Mesodermal cell (in vitro differentiated cells): Measurements from ENCODE around the gene AGRN.
"Not testable (repeated sequence)": the region's sequence is repeated elsewhere in the genome, so short reads cannot be mapped to it uniquely, and the experiment has no call there.

Experiments used
- H3K27ac ChIP-seq: 2 replicates; pipeline ENCODE4 v1.7.0; 2013; ENCODE audit warnings: mild to moderate bottlenecking, low read depth, low read length, moderate library complexity; ENCODE audit not compliant: severe bottlenecking
- H3K36me3 ChIP-seq: 2 replicates; pipeline ENCODE4 v1.7.1; 2013; ENCODE audit warnings: mild to moderate bottlenecking, low read length, moderate library complexity; ENCODE audit not compliant: control insufficient read depth, insufficient read depth
- H3K4me1 ChIP-seq: one replicate; pipeline ENCODE4 v1.7.1; 2013; ENCODE audit warnings: mild to moderate bottlenecking, low read length; ENCODE audit not compliant: insufficient read depth, control insufficient read depth, poor library complexity, severe bottlenecking
- H3K4me3 ChIP-seq: 2 replicates; pipeline ENCODE4 v1.7.0; 2013; ENCODE audit warnings: low read length, control low read depth, mild to moderate bottlenecking; ENCODE audit not compliant: insufficient read depth, poor library complexity, severe bottlenecking; ENCODE audit errors: extremely low read depth
- H3K9me3 ChIP-seq: 2 replicates; pipeline ENCODE4 v1.7.1; 2013; ENCODE audit warnings: mild to moderate bottlenecking, low read length, moderate library complexity; ENCODE audit not compliant: control insufficient read depth
- WGBS, 2 experiments: methylation state at CpG; one replicate each; pipeline ENCODE4 v1.1.5; 2013; ENCODE audit warnings: missing lambda C conversion rate in 2 of 2; ENCODE audit not compliant: insufficient coverage in 2 of 2; 5-methylcytosine and 5-hydroxymethylcytosine counted together

The AGRN gene

DNA sequence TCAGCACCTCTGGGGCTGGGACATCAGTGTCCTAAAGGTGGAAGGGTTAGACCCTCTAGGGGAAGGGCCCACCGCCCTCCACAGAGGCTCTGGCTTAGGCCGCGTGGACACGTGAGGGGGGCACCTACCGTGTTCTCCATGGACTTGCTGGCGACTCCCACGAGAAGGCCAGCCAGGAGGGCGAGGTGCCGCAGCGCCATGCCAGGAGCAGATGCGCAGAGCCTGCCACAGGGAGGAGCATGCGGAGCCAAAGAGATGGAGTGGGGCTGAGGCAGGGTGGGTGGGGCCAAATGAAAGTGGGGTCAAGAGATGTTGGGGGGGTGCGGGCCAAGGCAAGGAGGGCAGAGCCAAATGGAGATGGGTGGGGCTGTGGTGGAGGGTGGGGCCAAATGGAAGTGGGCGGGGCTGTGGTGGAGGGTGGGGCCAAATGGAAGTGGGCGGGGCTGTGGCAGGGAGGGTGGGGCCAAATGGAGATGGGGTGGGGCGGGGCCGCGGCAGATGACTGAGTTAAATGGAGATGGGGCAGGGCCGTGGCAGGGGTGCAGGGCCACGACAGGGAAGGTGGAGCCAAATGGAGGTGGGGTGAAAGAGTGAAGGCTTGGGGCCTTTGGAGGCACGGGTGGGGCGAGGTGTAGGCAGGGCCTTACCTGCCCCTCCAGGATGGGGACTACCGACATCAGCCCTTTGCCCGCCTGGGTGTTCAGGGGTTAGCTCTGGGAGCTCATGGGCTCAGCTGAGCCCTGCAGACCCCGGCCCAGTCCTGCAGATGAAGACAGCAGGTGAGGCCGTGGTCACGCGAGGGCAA is 71.6 kb downstream of the AGRN start:
- Histone ChIP-seq H3K9me3 (peaks cover 5% of the 10 kb centered on the region), H3K4me1 (no peaks in the 10 kb centered on the region), H3K36me3 (peaks cover 10% of the 10 kb centered on the region), H3K4me3 (no peak overlapping the region), H3K27ac (no peak overlapping the region)
- WGBS, 2 experiments: 95% methylated on average over 25 to 26 of the region's 28 CpGs

DNA sequence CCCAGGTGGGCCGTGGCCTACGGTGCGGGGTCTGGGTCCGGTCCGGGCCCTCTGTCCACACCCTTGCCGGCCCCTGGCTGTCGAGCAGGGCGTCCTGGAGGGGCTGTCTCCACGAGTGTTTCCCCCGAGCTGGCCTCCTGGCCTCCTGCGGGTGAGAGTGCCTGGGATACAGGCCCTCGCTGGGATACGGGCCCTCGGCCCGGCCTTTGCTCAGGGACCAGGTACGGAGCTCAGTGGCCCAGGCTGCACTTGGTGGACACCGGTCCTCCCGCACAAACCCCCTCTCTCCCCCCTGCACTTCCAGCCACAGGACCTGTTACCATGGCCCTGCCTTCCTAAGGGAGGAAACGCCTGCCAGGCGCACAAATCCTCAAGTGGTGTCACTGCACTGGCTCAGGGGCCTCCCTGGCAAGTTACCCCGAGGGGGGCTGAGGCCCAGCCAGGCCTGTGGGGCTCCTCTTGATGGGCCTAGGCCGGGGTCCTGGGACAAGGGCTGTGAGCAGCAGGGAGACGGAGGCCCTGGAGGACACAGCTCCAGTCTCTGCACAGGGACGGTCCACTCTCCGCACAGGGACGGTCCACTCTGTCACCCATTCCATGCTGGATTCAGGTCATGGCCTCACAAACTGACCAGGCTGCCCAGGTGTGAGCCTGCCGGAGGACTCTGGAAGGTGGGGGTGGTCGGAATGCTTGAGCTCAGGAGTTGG is 72.4 kb downstream of the AGRN start:
- Histone ChIP-seq H3K4me3 (no peak overlapping the region), H3K27ac (no peak overlapping the region), H3K4me1 (no peaks in the 10 kb centered on the region), H3K36me3 (peaks cover 10% of the 10 kb centered on the region), H3K9me3 (peaks cover 5% of the 10 kb centered on the region)
- WGBS, 2 experiments: 97% methylated on average over 20 to 28 of the region's 28 CpGs

DNA sequence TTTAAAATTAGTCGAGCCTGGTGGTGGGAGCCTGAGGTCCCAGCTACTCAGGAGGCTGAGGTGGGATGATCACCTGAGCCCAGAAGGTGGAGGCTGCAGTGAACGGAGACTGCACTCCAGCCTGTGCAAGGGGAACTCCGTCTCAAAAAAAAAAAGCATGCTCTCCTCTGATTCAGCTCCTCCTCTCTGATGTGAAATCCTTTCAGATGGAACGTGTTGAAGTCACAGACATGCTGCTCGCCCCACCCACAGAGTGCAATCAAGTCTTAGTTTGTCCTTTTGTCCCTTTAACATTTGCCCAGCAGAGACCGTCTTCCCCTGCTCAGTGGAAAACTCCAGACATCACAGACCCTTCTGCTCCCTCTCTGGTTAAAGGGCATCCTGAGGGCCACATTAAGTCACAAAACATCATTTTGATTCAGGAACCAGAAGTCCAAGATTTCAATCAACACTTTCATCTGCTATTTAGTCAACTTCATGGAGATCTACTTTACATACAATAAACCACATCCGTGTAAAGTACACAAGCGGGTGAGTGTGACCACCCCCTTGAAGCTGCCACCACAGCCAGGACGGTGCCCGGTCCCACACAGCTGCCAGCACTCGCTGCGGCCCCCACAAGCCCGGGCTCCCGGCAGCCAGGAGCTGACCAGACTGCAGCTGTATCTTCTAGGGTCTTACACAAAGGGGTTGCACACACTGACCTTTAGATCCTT is 73.1 kb downstream of the AGRN start:
- Histone ChIP-seq H3K4me1 (no peaks in the 10 kb centered on the region), H3K9me3 (peaks cover 5% of the 10 kb centered on the region), H3K27ac (no peak overlapping the region), H3K36me3 (peaks cover 10% of the 10 kb centered on the region), H3K4me3 (no peak overlapping the region)
- 93% methylated on average over 14 of the region's 14 CpGs for WGBS, 2 experiments

- Histone ChIP-seq H3K4me3 (no peak overlapping the region), H3K36me3 (peaks cover 10% of the 10 kb centered on the region), H3K27ac (no peak overlapping the region), H3K4me1 (no peaks in the 10 kb centered on the region), H3K9me3 (peaks cover 5% of the 10 kb centered on the region)
- WGBS, 2 experiments: 95 to 100% methylated on average over 10 of the region's 10 CpGs
Measured at GRCh38 chr1:1093610-1093943, 73.7 kb downstream of the AGRN start.

DNA sequence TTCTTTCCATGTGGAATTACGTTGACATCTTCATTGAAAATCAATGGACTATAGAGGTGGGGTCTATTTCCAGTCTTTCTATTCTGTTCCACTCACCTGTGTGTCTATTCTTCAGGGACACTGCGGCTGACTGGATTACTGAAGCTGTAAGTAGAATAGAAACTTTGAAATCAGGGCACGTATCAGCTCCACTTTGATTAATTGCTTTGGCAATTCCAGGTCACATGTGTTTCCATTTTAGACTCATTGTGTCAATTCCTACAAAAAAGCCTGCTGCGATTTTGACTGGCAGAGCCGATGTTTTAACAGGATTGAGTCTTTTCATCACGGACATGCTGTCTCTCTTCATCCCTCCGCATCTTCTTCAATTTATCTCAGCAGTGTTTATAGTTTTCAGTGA is 75.1 kb downstream of the AGRN start:
- Histone ChIP-seq H3K4me1 (no peaks in the 10 kb centered on the region), H3K9me3 (peaks cover 9% of the 10 kb centered on the region), H3K36me3 (peaks cover 7% of the 10 kb centered on the region), H3K27ac (no peak overlapping the region), H3K4me3 (no peak overlapping the region)
- WGBS, 2 experiments: 94 to 98% methylated on average over 4 to 5 of the region's 7 CpGs

- not testable (repeated sequence) for H3K4me1 ChIP-seq, H3K9me3 ChIP-seq
- 87 to 100% methylated on average over 2 to 4 of the region's 5 CpGs for WGBS, 2 experiments
Measured at GRCh38 chr1:1096136-1096535, 76.2 kb downstream of the AGRN start.

DNA sequence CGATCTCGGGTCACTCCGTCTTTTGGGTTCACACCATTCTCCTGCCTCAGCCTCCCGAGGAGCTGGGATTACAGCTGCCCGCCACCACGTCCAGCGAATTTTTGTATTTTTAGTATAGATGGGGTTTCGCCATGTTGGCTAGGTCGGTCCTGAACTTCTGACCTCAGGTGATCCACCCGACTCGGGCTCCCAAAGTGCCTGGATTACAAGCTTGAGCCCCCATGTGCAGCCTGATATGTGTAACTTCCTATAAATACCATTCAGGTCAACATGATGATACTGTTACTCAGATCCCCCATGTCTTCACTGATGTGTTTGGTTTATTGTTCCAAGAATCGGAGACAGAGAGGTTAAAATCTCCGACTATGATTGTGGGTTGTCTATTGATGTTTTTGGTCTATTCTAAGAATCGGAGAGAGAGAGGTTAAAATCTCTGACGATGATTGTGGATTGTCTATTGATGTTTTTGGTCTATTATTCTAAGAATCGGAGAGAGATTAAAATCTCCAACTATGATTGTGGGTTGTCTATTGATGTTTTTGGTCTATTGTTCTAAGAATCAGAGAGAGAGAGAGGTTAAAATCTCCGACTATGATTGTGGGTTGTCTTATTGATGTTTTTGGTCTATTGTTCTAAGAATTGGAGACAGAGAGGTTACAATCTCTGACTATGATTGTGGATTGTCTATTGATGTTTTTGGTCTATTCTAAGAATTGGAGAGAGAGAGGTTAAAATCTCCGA is 78.9 kb downstream of the AGRN start:
- no peaks in the 10 kb centered on the region for H3K4me1 ChIP-seq
- H3K36me3 ChIP-seq: no peaks in the 10 kb centered on the region
- no peak overlapping the region for H3K4me3 ChIP-seq
- no peak overlapping the region for H3K27ac ChIP-seq
- WGBS, 2 experiments: 85 to 96% methylated on average over 8 to 13 of the region's 18 CpGs
- H3K9me3 ChIP-seq: peaks cover 9% of the 10 kb centered on the region

More at GRCh38 chr1:1096136-1096535, 76.2 kb downstream of the AGRN start:
- H3K27ac ChIP-seq, H3K4me3 ChIP-seq, H3K36me3 ChIP-seq: not testable (repeated sequence)

- H3K4me1 ChIP-seq: no peaks in the 10 kb centered on the region
- 88 to 97% methylated on average over 2 to 3 of the region's 4 CpGs for WGBS, 2 experiments
- H3K36me3 ChIP-seq: no peaks in the 10 kb centered on the region
- no peak overlapping the region for H3K27ac ChIP-seq
- H3K4me3 ChIP-seq: no peak overlapping the region
- H3K9me3 ChIP-seq: peaks cover 8% of the 10 kb centered on the region
Measured at GRCh38 chr1:1099506-1100183, 79.7 kb downstream of the AGRN start.

- H3K4me1 ChIP-seq: no peaks in the 10 kb centered on the region
- peaks cover 4% of the 10 kb centered on the region for H3K9me3 ChIP-seq
- WGBS, 2 experiments: 82 to 86% methylated on average over 8 to 10 of the region's 11 CpGs
- H3K36me3 ChIP-seq: no peaks in the 10 kb centered on the region
- H3K4me3 ChIP-seq: no peak overlapping the region
- H3K27ac ChIP-seq: no peak overlapping the region
Measured at GRCh38 chr1:1100296-1100695, 80.4 kb downstream of the AGRN start.

- Histone ChIP-seq H3K9me3 (peaks cover 8% of the 10 kb centered on the region), H3K4me3 (no peak overlapping the region), H3K27ac (no peak overlapping the region), H3K36me3 (peaks cover 7% of the 10 kb centered on the region), H3K4me1 (no peaks in the 10 kb centered on the region)
- WGBS, 2 experiments: 81 to 86% methylated on average over 6 to 7 of the region's 7 CpGs
Measured at GRCh38 chr1:1101503-1101902, 81.6 kb downstream of the AGRN start.
